ENCODE data around the gene C14orf132.

The C14orf132 gene

GRCh38 chr14:96100161-96101064 lies 61.3 kb downstream of the C14orf132 start:
- DNase-seq = peak; percentile 55
- peaks cover 8 to 15% of the 10 kb centered on the region in 2 donors for H3K27me3 Mint-ChIP-seq
- ATAC-seq (replicated peaks) = peak; percentile 81 to 84
- peaks cover 0 to 4% of the 10 kb centered on the region in 2 donors for H3K9me3 Mint-ChIP-seq
- peaks cover 5 to 8% of the 10 kb centered on the region in 2 donors for H3K4me1 Mint-ChIP-seq
- H3K4me3 Mint-ChIP-seq = no peak overlapping the region
- no peaks in the 10 kb centered on the region for H3K36me3 Mint-ChIP-seq
- no peak overlapping the region for H3K27ac Mint-ChIP-seq

- ATAC-seq (replicated peaks) = no peak
Observed at GRCh38 chr14:96102081-96102856, 63.1 kb downstream of the C14orf132 start.

DNA sequence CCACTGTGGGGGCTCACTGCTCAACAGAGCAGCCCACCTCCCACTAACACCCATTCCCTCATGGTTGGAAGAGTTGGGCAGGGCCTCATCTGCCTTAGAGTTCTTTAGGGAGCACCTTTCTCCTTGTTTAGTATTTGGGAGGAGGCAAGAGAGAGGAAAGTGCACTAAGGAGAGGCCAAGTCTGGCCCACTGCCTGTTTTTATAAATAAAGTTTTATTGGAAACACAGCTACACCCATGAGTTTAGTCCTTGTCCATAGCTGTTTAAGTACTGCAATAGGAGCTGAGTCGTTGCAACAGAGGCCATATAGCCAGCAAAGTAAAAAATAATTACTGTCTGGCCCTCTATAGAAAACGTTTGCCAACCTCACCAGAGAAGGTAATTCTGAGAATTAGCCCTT lies 63.9 kb downstream of the C14orf132 start:
- peaks cover 0 to 4% of the 10 kb centered on the region in 2 donors for H3K9me3 Mint-ChIP-seq
- H3K4me1 Mint-ChIP-seq = peaks cover 5 to 8% of the 10 kb centered on the region in 2 donors
- H3K27me3 Mint-ChIP-seq = peaks cover 13 to 14% of the 10 kb centered on the region in 2 donors
- ATAC-seq (replicated peaks) (no peak), DNase-seq (no peak)
- no peak overlapping the region for H3K27ac Mint-ChIP-seq
- no peak overlapping the region for H3K4me3 Mint-ChIP-seq
- no peaks in the 10 kb centered on the region for H3K36me3 Mint-ChIP-seq

More at GRCh38 chr14:96102081-96102856, 63.1 kb downstream of the C14orf132 start:
- H3K27ac Mint-ChIP-seq = no peak overlapping the region
- H3K36me3 Mint-ChIP-seq = no peaks in the 10 kb centered on the region
- peaks cover 0 to 4% of the 10 kb centered on the region in 2 donors for H3K9me3 Mint-ChIP-seq
- no peak overlapping the region for H3K4me3 Mint-ChIP-seq
- no peak for DNase-seq
- peaks cover 5 to 8% of the 10 kb centered on the region in 2 donors for H3K4me1 Mint-ChIP-seq
- H3K27me3 Mint-ChIP-seq = peaks cover 7 to 8% of the 10 kb centered on the region in 2 donors

- peaks cover 10 to 12% of the 10 kb centered on the region in 2 donors for H3K27me3 Mint-ChIP-seq
- no peak overlapping the region for H3K4me3 Mint-ChIP-seq
- H3K9me3 Mint-ChIP-seq = peaks cover 0 to 4% of the 10 kb centered on the region in 2 donors
- H3K27ac Mint-ChIP-seq = no peak overlapping the region
- H3K36me3 Mint-ChIP-seq = no peaks in the 10 kb centered on the region
- DNase-seq (no peak), ATAC-seq (replicated peaks) (no peak)
- H3K4me1 Mint-ChIP-seq = peaks cover 3 to 8% of the 10 kb centered on the region in 2 donors
Observed at GRCh38 chr14:96103560-96104460, 64.6 kb downstream of the C14orf132 start.

GRCh38 chr14:96104469-96105057 lies 65.4 kb downstream of the C14orf132 start:
- DNase-seq = no peak
- H3K27ac Mint-ChIP-seq = no peak overlapping the region
- peaks cover 7 to 12% of the 10 kb centered on the region in 2 donors for H3K27me3 Mint-ChIP-seq
- no peaks in the 10 kb centered on the region for H3K36me3 Mint-ChIP-seq
- peaks cover 0 to 4% of the 10 kb centered on the region in 2 donors for H3K9me3 Mint-ChIP-seq
- H3K4me1 Mint-ChIP-seq = peaks cover 3 to 8% of the 10 kb centered on the region in 2 donors
- H3K4me3 Mint-ChIP-seq = no peak overlapping the region
- no peak for ATAC-seq (replicated peaks)

DNA sequence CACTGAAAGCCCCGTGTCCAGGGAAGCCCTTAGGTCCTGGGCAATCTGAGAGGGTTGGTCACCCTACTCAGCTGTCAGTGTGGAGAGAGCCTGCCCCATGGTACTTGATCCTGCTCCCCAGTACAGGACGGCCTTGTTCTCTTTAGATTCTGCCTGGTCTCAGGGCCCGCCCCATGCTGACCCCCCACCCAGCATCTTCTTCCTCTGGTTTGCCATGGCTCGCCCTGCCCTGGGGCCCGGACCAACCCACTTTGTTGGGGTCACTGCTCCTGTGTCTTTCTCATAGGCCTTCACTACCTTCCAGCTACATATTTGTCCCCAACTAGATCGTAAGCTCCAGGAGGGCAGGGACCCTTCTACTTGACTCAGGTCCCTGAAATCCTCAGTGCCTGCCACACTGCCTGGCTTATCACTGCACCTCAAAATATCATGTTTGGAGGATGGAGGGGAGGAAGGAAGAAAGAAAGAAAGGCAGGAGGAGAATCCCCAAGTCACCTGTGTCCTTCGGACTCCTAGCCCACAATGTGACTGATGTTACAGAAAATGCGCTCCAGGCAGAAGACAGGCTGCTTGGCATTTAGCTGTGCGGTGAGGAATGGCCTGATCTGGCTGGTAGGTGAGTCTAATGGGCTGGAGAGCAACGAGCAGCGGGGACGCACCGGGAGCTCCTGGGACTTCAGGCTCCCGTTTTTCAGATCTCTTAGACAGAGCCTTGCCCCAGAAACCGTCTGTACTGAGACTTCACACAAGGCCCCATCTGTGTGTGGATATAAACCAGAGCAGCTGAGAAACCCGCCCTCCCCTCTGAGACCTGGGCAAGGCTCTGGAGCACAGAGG lies 66.1 kb downstream of the C14orf132 start:
- H3K27me3 Mint-ChIP-seq = peaks cover 7 to 12% of the 10 kb centered on the region in 2 donors
- H3K27ac Mint-ChIP-seq = no peak overlapping the region
- H3K4me1 Mint-ChIP-seq = peaks cover 3 to 8% of the 10 kb centered on the region in 2 donors
- no peak for DNase-seq
- no peak overlapping the region for H3K4me3 Mint-ChIP-seq
- no peaks in the 10 kb centered on the region for H3K36me3 Mint-ChIP-seq
- peaks cover 0 to 4% of the 10 kb centered on the region in 2 donors for H3K9me3 Mint-ChIP-seq
- ATAC-seq (replicated peaks) = no peak

DNA sequence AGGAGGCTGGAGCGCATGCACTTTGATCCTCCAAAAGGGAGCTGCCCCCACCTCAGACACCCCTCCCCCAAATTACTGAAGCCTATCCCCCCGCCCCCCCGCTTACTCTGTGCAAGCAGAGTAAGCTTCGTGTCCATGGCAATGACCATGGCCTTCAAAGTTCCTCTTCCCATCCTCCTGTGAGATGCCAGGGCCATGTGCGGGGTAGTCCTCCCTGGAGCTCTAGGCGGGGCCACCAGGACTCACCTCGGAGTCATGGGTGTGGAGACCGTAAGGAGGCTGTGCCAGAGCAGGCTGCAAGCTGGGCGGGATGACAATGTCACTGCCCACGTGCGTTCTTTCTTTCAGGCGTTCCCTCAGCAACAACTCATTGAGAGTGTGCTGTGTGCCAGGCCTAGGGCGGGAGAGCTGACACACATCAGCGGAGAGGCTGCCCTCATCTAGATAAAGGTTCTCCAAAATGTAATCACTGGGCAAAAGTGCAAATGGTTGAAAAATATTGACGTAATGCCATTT lies 66.8 kb downstream of the C14orf132 start:
- peaks cover 0 to 4% of the 10 kb centered on the region in 2 donors for H3K9me3 Mint-ChIP-seq

GRCh38 chr14:96106891-96107290 lies 67.7 kb downstream of the C14orf132 start:
- Mint-ChIP-seq H3K27me3 (peaks cover 14 to 17% of the 10 kb centered on the region in 2 donors), H3K4me1 (no peaks in the 10 kb centered on the region), H3K36me3 (no peaks in the 10 kb centered on the region), H3K4me3 (no peak overlapping the region), H3K27ac (no peak overlapping the region), H3K9me3 (peaks cover 0 to 4% of the 10 kb centered on the region in 2 donors)
- DNase-seq (no peak), ATAC-seq (replicated peaks) (no peak)

More for the DNA sequence above, 66.8 kb downstream of the C14orf132 start:
- ATAC-seq (replicated peaks) (no peak), DNase-seq (no peak)
- no peak overlapping the region for H3K27ac Mint-ChIP-seq
- peaks cover 0 to 2% of the 10 kb centered on the region in 2 donors for H3K4me1 Mint-ChIP-seq
- H3K36me3 Mint-ChIP-seq = no peaks in the 10 kb centered on the region
- H3K4me3 Mint-ChIP-seq = no peak overlapping the region
- H3K27me3 Mint-ChIP-seq = peaks cover 7 to 12% of the 10 kb centered on the region in 2 donors

GRCh38 chr14:96108061-96108795 lies 69.1 kb downstream of the C14orf132 start:
- ATAC-seq (replicated peaks) = no peak
- DNase-seq = no peak
- Mint-ChIP-seq H3K27ac (no peak overlapping the region), H3K4me1 (no peaks in the 10 kb centered on the region), H3K36me3 (peaks cover 0 to under 1% of the 10 kb centered on the region in 2 donors), H3K4me3 (no peak overlapping the region), H3K27me3 (peaks cover 25% of the 10 kb centered on the region in 2 donors), H3K9me3 (peaks cover under 1 to 4% of the 10 kb centered on the region in 2 donors)

- H3K27me3 Mint-ChIP-seq = peaks cover 25 to 28% of the 10 kb centered on the region in 2 donors
Observed at GRCh38 chr14:96108911-96109310, 69.7 kb downstream of the C14orf132 start.

GRCh38 chr14:96109596-96110355 lies 70.6 kb downstream of the C14orf132 start:
- H3K4me3 Mint-ChIP-seq = no peak overlapping the region
- H3K9me3 Mint-ChIP-seq = peaks cover 7 to 9% of the 10 kb centered on the region in 2 donors
- ATAC-seq (replicated peaks) = no peak
- DNase-seq = no peak
- H3K27ac Mint-ChIP-seq = no peak overlapping the region
- no peaks in the 10 kb centered on the region for H3K4me1 Mint-ChIP-seq
- peaks cover 31 to 35% of the 10 kb centered on the region in 2 donors for H3K27me3 Mint-ChIP-seq
- peaks cover 4% of the 10 kb centered on the region in 2 donors for H3K36me3 Mint-ChIP-seq

More at GRCh38 chr14:96108911-96109310, 69.7 kb downstream of the C14orf132 start:
- H3K27ac Mint-ChIP-seq = no peak overlapping the region
- H3K4me1 Mint-ChIP-seq = no peaks in the 10 kb centered on the region
- DNase-seq (no peak), ATAC-seq (replicated peaks) (no peak)
- no peak overlapping the region for H3K4me3 Mint-ChIP-seq
- peaks cover 0 to 3% of the 10 kb centered on the region in 2 donors for H3K36me3 Mint-ChIP-seq
- peaks cover 2 to 3% of the 10 kb centered on the region in 2 donors for H3K9me3 Mint-ChIP-seq

Measured in stimulated activated naive B cell treated with anti-CD40 and anti-IgM and Interleukin-4, amounts not matched to agents 10 μg/mL and 1 μg/mL and 100 μg/mL, for 72 hours (primary cell).